NB4 (cell line): ENCODE measurements around the gene KLHL41.

Experiments
- CTCF ChIP-seq: IDR thresholded peaks from one replicate; pipeline ENCODE4 v1.5.1; 2012; ENCODE audit warnings: low read depth, low read length
- POLR2A ChIP-seq: IDR thresholded peaks from 2 replicates; pipeline ENCODE4 v1.6.1; 2011; ENCODE audit warnings: mild to moderate bottlenecking; ENCODE audit not compliant: insufficient read length; ENCODE audit errors: extremely low read depth

DNA sequence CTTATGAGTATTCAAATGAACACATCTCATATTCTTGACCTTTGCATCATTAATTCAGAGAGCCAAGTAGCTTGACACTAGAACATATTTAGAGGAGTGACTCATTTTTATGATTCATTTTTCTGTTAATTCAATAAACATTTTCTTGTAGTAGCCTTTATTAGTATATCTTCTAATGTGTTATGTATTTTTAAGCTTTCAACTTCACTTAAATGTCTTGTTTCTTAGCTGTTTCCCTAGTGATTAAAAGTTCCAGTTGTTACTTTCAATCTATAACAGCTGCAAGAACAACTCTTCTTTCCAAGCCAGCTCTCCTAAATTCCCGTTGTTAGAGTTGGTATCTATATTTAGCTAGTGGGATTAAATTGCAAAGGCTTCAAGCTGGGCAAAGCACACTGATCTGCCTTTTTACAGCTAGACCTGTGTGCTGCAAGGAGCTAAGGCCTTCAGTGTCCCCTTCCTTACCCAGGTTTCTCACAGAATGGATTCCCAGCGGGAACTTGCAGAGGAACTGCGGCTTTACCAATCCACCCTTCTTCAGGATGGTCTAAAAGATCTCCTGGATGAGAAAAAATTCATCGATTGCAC is at the start of gene KLHL41:
- no peak for TF ChIP-seq CTCF
- TF ChIP-seq POLR2A = no peak
